Upper lobe of right lung (tissue), 1 donor: ENCODE measurements around the gene ZMYND19. TPM values are rescaled to one million over a fixed set of nuclear protein-coding genes. Genes with fewer than 3 reads are reported as not detected.
"Not testable (repeated sequence)": the region's sequence is repeated elsewhere in the genome, so short reads cannot be mapped to it uniquely, and the experiment has no call there.

Experiments used
- ATAC-seq: fragments of 200-7000 bp; cut with Tn5 transposase; one replicate; pipeline ENCODE4 v1.9.1; 2020; ENCODE audit warnings: mild to moderate bottlenecking, moderate library complexity
- DNase-seq: peaks from one replicate; pipeline ENCODE4 v3.0.0-alpha.2; 2020
- H3K27ac ChIP-seq: fragments of 200-600 bp; one replicate; pipeline ENCODE4 v1.8.0; 2022
- H3K27me3 ChIP-seq: fragments of 200-600 bp; one replicate; pipeline ENCODE4 v1.8.0; 2022; ENCODE audit warnings: mild to moderate bottlenecking
- H3K36me3 ChIP-seq: fragments of 200-600 bp; one replicate; pipeline ENCODE4 v1.8.0; 2022
- H3K4me1 ChIP-seq: fragments of 200-600 bp; one replicate; pipeline ENCODE4 v1.8.0; 2022
- H3K4me3 ChIP-seq: fragments of 200-600 bp; one replicate; pipeline ENCODE4 v1.8.0; 2022; ENCODE audit warnings: mild to moderate bottlenecking
- H3K9me3 ChIP-seq: fragments of 200-600 bp; one replicate; pipeline ENCODE4 v1.8.0; 2022
- intact Hi-C: fragments of 100-400 bp; cut with DNase I; formaldehyde crosslinking; loops from one replicate; pipeline ENCODE4 v1.11.0; 2022
- total RNA-seq: library from RNA; stranded (reverse); fragmentation: NEBNext Ultra II Directional; extraction: Animal tissue kit (Norgen Biotek cat#: 25700); gene quantifications from one replicate; pipeline ENCODE4 v1.2.1, GENCODE V29; 2021
- TF ChIP-seq, protein P1 (sequence below): fragments of 200-600 bp; IDR thresholded peaks from one replicate; pipeline ENCODE4 v1.8.0; 2022; ENCODE audit warnings: antibody characterized with exemption
- donor health status: DM: no; HTN: yes; CAD: no; lungs with severe emphysema.

The ZMYND19 gene
- total RNA-seq, 1 donor from 2014 or later = 18.3 TPM

DNA sequence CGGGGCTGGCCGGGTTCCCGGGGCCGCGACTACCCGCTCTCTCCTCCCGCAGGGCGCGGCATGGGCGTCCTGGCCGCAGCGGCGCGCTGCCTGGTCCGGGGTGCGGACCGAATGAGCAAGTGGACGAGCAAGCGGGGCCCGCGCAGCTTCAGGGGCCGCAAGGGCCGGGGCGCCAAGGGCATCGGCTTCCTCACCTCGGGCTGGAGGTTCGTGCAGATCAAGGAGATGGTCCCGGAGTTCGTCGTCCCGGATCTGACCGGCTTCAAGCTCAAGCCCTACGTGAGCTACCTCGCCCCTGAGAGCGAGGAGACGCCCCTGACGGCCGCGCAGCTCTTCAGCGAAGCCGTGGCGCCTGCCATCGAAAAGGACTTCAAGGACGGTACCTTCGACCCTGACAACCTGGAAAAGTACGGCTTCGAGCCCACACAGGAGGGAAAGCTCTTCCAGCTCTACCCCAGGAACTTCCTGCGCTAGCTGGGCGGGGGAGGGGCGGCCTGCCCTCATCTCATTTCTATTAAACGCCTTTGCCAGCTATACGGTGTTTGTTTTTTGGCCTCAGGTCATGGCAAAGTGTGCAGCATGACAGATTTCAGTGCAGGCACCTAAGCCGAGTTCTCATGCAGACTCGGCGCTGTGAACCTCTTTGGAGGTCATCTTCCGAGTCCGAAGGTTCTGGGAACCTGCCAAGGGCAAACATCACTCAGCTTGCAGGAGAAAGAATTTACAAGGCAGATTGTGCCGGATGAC is 38.1 kb downstream of the ZMYND19 start:
- Histone ChIP-seq H3K27me3 (no peaks in the 10 kb centered on the region), H3K4me1 (peaks cover 14% of the 10 kb centered on the region), H3K27ac (peak overlapping the region; percentile 81), H3K4me3 (peak overlapping the region; percentile 79), H3K36me3 (peaks cover 25% of the 10 kb centered on the region), H3K9me3 (no peaks in the 10 kb centered on the region)
- TF ChIP-seq, protein P1, sequence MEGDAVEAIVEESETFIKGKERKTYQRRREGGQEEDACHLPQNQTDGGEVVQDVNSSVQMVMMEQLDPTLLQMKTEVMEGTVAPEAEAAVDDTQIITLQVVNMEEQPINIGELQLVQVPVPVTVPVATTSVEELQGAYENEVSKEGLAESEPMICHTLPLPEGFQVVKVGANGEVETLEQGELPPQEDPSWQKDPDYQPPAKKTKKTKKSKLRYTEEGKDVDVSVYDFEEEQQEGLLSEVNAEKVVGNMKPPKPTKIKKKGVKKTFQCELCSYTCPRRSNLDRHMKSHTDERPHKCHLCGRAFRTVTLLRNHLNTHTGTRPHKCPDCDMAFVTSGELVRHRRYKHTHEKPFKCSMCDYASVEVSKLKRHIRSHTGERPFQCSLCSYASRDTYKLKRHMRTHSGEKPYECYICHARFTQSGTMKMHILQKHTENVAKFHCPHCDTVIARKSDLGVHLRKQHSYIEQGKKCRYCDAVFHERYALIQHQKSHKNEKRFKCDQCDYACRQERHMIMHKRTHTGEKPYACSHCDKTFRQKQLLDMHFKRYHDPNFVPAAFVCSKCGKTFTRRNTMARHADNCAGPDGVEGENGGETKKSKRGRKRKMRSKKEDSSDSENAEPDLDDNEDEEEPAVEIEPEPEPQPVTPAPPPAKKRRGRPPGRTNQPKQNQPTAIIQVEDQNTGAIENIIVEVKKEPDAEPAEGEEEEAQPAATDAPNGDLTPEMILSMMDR = no peak
- no peak for DNase-seq
- intact Hi-C loops = no loop called here
- peak; percentile 40 for ATAC-seq

DNA sequence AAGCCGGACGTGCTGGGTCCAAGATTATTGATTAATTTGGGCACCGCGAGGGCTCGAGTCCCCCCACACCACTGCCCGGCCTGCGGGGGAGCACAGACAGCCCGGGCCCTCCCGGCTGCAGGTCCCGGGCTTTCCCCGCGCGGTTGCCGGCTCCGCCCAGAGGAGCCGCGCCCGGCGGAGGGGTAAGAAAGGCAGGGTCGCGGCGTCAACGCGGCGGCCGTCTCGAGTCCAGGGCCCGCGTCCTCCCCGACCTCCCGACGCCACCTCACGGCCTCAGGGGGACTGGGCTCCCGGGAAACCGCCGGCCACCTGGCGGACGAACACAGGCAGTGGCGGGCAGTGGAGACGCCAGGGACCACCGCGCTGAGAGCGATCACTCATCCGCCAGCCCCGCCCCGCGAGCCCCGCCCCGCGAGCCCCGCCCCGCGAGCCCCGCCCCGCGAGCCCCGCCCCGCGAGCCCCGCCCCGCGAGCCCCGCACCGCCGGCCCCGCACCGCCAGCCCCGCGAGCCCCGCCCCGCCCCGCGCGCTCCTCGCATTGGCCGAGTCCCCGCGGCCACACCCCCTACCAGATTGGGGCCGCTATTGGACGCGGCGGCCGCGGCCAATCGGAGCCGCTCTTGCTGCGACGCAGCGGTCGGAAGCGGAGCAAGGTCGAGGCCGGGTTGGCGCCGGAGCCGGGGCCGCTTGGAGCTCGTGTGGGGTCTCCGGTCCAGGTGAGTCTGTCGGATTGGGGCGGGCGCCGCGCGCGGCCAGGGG is 38.9 kb downstream of the ZMYND19 start, which contains the start of gene MRPL41:
TSS of gene MRPL41 (plus strand) at position 616 of the 758 bp plus-strand sequence. CDS start 203 bp downstream, outside the sequence.
- peak; percentile 95 for DNase-seq
- intact Hi-C loops = no loop called here

GRCh38 chr9:137550958-137551263 is 39.4 kb downstream of the ZMYND19 start:
- Histone ChIP-seq H3K36me3 (peaks cover 12% of the 10 kb centered on the region), H3K4me3 (peak overlapping the region; percentile 69), H3K4me1 (peaks cover 14% of the 10 kb centered on the region), H3K27ac (peak overlapping the region; percentile 80)
- H3K9me3 ChIP-seq, ATAC-seq, DNase-seq, H3K27me3 ChIP-seq, intact Hi-C loops: not testable (repeated sequence)

More for the DNA sequence above, 38.9 kb downstream of the ZMYND19 start, which contains the start of gene MRPL41:
- peaks cover 17% of the 10 kb centered on the region for H3K36me3 ChIP-seq
- ATAC-seq = peak; percentile 91
- H3K4me3 ChIP-seq = peak within 1 kb of the TSS; percentile 79
- TF ChIP-seq, protein P1 = peak; percentile 57
- peak within 1 kb of the TSS; percentile 81 for H3K27ac ChIP-seq
- H3K4me1 ChIP-seq = peaks cover 14% of the 10 kb centered on the region
- no peaks in the 10 kb centered on the region for H3K9me3 ChIP-seq
- no peaks in the 10 kb centered on the region for H3K27me3 ChIP-seq

- Histone ChIP-seq H3K4me3 (peak within 1 kb of the TSS; percentile 69), H3K36me3 (peaks cover 5% of the 10 kb centered on the region), H3K27ac (peak within 1 kb of the TSS; percentile 80), H3K27me3 (no peaks in the 10 kb centered on the region), H3K4me1 (peaks cover 14% of the 10 kb centered on the region), H3K9me3 (no peaks in the 10 kb centered on the region)
- peak; percentile 93 for DNase-seq
- intact Hi-C loops = no loop called here
- TF ChIP-seq, protein P1 = no peak
- peak; percentile 84 for ATAC-seq
Observed at GRCh38 chr9:137550231-137550621, 40.1 kb downstream of the ZMYND19 start, which contains the start of gene PNPLA7. Gene PNPLA7 (minus strand): TSS chr9:137550402. CDS start chr9:137550197, 205 bp downstream.

DNA sequence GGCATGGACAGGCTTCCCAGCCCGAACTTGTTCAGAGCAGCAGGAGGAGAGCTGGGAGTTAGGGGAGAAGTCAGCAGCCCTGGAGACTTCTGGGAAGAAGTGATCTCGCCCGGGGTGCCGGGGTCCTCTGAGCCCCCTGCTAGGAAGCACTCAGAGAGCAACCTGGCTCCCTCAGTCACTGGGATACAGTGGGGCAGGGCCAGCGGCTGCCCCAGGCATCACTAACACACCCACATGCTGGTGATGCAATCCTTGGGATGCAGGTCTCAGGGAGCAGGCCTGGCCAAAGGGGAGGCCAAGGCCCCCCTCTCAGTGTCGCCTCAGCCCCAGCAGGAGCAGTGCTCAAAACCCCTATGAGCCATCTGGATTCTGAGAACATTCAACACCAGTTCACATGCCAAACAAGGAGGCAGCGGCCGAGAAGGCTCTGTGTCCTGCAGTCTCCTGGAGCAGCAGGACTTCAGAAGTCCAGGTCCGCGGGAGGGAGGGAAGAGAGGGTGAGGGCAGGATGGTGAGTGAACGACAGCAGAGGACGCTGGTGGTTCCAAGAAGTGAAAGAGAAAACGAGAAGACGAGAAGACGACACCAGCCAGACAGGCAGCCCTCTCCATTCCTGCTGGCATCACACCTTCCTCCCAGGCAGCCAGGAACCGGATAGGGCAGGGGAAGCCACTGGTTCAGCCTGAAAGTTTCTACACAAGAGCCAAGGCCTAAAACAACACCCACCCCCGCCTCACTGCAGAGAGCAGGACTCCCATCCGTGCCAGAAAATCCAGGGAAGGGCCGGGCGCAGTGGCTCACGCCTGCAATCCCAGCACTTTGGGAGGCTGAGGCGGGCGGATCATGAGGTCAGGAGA is 42.4 kb downstream of the ZMYND19 start:
- intact Hi-C loops = no loop called here
- H3K36me3 ChIP-seq = no peaks in the 10 kb centered on the region
- no peaks in the 10 kb centered on the region for H3K9me3 ChIP-seq
- TF ChIP-seq, protein P1 = no peak
- peaks cover 14% of the 10 kb centered on the region for H3K4me1 ChIP-seq
- ATAC-seq = no peak
- no peak overlapping the region for H3K27ac ChIP-seq
- H3K27me3 ChIP-seq = no peaks in the 10 kb centered on the region
- DNase-seq = no peak
- no peak overlapping the region for H3K4me3 ChIP-seq
